GM21360 (cell line): ENCODE data around the gene OR2V2.
"Not testable (repeated sequence)": the region's sequence is repeated elsewhere in the genome, so short reads cannot be mapped to it uniquely, and the experiment has no call there.

ENCODE experiments used
- ATAC-seq: cut with Tn5 transposase; IDR thresholded peaks from one replicate; pipeline ENCODE4 v1.9.1; 2021; ENCODE audit warnings: mild to moderate bottlenecking, moderate library complexity; ENCODE audit not compliant: unreplicated experiment

Gene OR2V2, protein sequence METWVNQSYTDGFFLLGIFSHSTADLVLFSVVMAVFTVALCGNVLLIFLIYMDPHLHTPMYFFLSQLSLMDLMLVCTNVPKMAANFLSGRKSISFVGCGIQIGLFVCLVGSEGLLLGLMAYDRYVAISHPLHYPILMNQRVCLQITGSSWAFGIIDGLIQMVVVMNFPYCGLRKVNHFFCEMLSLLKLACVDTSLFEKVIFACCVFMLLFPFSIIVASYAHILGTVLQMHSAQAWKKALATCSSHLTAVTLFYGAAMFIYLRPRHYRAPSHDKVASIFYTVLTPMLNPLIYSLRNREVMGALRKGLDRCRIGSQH

DNA sequence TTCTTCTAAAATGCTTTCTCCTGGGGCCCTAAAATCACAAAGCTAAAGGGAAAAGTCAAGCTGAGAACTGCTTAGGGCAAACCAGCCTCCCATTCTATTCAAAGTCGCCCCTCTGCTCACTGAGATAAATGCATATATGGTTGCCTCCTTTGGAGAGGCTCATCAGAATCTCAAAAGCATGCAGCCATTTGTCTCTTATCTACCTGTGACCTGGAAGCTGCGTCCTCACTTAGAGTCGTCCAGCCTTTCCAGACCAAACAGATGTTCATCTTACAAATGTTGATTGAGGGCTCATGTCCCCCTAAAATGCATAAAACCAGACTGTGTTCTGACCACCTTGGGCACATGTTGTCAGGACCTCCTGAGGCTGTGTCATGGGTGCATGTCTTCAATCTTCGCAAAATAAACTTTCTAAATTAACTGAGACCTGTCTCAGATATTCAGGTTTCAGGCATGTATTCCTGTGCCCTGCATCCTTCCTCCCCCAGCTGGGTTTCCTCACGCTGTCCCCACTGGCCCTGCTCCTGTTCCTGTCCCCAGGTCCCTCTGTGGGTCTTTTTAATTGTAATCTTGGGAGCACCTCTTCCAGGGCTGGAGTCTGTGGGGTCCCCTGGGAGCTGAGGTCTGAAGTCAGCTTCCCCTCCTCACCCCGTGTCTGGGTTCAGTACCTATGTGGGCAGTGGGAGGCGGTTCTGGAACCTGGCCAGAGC lies at the start of gene OR2V2:
Gene OR2V2 (plus strand): TSS at position 660 of the 710 bp plus-strand sequence. CDS start 7,357 bp downstream, outside the sequence.
- ATAC-seq: not testable (repeated sequence)

DNA sequence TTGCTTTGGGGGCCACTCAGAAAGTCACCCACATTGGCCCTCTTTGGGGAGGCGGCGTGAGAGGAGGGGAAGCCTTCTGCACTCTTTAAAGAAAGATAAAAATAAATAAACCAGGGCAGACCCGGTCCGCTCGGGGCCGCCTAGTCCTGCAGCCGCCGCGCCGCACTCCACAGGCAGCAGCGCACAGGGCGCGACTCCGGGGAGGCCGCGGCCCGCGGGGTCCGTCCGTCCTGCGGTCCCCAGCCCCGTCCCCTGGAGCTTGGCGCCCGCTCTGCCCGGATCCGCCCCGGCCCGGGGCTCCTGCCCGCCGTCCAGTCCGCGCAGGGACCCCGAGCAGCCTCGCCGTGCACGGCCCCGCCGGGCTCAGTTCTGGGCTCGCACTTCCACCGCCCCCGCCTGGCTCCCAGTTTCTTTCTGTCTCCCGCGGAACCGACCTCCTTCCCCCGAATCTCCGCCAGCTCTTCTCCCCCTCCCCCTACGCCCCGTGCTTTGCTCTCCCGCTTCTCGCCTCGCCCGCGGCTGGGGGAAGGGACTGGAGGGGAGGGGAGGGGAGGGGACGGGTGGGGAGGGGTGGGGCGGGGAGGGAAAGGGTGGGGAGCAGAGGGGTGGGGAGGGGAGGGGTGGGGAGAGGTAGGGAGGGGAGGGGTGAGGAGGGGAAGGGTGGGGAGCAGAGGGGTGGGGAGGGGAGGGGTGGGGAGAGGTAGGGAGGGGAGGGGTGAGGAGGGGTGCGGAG lies 49.5 kb upstream of the OR2V2 start:
- ATAC-seq: not testable (repeated sequence)

DNA sequence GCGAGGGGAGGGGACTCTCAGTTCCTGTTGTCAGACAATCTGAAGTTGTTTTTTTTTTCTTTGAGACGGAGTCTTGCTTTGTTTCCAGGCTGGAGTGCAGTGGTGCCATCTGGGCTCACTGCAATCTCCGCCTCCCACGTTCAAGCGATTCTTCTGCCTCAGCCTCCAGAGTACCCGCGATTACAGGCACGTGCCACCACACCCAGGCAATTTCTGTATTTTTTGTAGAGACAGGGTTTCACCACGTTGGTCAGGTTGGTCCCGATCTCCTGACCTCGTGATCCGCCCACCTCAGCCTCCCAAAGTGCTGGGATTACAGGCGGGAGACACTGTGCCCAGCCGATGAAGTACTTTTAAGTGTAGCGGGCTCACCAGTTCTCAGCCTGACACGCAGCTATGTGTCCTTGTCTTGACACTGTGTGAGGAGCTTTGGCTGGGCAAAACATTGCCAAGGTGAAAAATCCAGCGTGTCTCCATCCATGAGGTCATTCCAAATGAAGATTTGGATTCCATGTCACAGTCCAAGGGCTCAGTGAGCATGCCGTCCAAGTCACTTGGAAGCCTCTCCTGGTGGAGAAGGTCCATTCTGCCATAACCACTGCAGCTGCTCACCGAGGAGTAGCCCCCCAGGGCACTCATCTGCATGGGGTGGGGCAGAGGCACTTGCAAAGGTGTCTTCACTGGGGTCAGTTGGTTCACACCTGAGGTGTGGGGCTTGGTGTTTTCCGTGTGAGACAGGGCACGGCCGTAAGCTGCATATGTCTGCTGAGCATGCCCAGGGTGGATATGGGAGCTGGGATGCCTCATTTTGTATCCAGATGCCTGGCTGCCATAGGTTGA lies 48.4 kb upstream of the OR2V2 start:
- no peak for ATAC-seq

DNA sequence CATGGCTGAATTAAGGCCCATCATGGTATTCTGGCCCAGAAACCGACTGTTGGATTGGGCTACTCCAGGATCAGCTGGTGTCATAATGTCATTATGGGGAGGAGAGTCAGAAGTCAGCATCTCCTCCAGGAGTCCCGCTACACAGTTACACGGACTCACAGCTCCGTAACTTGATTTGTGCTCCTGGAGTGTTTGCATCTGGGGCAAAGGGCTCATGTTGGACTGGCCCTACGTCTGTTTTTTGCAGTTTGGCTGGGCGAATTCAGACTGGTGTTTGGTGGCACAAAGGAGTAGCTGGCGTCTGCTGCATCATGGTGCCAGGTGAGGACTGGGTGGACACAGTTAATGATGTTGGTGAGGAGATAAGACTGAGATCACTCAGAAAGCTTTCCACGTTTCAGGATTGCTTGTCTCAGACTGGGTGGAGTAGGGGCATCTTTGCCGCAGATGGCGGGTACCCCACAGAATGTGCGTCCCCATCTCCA lies 47.7 kb upstream of the OR2V2 start:
- ATAC-seq: no peak

DNA sequence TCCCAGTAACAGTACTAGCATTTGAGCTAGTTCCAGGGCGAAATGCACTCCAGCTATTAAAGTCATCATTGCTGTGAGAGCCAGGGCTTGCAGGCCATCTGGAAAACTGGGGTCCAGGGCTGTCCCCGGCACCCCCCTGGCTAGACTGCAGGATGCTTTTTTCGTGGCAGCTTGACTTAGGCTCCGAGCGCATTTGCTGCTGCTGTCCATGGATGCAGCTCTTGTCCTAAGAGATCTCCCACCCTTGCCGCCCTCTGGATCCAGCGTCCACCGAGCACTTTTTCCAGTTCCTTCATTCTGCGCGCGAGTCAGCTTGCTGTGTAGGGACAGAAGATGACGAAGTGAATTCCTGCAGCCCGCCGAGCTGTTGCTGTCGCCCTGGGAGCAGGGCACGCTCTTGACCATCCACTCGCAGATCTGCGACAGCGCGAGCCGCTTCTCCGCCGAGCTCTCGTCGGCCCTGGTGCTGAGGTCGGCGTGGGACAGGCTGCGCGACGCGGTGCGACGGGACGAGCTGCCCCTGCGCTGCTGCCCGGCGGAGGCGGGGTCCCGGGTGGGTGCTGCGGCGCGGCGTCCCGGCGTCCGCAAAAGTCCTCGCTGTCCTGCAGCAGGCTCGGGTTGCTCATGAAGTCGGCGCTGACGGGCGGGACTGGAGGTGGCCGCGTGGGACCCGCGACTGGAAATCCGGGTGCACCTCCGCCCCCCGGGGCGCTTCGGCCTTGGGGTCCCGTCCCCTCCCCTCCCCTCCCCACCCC lies 47.1 kb upstream of the OR2V2 start:
- ATAC-seq: no peak

DNA sequence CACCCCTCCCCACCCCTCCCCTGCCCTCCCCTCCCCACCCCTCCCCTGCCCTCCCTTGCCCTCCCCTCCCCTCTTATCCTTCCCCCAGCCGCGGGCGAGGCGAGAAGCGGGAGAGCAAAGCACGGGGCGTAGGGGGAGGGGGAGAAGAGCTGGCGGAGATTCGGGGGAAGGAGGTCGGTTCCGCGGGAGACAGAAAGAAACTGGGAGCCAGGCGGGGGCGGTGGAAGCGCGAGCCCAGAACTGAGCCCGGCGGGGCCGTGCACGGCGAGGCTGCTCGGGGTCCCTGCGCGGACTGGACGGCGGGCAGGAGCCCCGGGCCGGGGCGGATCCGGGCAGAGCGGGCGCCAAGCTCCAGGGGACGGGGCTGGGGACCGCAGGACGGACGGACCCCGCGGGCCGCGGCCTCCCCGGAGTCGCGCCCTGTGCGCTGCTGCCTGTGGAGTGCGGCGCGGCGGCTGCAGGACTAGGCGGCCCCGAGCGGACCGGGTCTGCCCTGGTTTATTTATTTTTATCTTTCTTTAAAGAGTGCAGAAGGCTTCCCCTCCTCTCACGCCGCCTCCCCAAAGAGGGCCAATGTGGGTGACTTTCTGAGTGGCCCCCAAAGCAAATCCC lies 46.2 kb upstream of the OR2V2 start:
- ATAC-seq: not testable (repeated sequence)

DNA sequence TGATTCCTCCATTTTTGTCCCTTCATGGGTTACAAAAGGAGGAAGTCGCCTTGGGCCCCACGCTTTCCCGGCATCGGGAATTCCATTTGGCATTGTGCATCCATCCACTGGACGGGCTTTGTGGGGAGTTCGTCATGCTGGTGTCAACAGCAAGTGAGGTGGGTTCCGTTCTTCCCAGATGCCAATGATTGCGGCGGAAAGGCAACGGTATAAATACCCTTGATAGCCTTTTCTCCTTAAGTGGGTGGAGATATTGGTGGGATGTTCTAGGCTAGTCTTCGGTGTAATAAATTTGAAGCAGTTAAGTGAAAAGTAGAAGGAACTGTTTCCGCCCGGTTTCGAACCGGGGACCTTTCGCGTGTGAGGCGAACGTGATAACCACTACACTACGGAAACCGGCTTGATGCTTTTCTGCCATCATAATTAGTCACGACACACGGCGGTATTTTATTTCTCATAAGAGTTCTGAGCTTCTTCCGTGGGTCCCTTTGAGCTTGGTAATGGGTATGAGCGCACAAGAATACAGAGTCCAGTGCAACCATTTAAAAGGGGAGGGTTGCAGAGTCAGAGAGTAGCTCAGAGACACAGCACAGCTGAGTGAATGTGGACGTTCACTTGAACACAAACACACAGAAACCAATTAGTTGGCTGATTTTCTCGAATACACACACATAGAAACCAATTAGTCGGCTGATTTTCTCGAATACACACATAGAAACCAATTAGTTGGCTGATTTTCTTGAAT lies 45.3 kb upstream of the OR2V2 start:
- not testable (repeated sequence) for ATAC-seq

DNA sequence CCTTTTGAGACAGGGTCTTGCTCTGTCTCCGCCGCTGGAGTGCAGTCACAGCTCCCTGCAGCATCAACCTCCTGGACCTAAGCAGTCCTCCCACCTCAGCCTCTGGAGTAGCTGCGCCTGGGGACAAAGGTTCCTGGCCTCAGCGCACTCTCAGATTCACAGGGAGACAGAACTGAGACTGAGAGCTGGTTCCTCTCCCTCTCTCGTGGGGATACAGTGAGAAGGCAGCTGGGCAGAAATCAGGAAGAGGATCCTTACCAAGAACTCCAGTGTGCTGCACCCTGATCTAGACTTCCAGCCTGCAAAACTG lies 43.2 kb upstream of the OR2V2 start:
- not testable (repeated sequence) for ATAC-seq

DNA sequence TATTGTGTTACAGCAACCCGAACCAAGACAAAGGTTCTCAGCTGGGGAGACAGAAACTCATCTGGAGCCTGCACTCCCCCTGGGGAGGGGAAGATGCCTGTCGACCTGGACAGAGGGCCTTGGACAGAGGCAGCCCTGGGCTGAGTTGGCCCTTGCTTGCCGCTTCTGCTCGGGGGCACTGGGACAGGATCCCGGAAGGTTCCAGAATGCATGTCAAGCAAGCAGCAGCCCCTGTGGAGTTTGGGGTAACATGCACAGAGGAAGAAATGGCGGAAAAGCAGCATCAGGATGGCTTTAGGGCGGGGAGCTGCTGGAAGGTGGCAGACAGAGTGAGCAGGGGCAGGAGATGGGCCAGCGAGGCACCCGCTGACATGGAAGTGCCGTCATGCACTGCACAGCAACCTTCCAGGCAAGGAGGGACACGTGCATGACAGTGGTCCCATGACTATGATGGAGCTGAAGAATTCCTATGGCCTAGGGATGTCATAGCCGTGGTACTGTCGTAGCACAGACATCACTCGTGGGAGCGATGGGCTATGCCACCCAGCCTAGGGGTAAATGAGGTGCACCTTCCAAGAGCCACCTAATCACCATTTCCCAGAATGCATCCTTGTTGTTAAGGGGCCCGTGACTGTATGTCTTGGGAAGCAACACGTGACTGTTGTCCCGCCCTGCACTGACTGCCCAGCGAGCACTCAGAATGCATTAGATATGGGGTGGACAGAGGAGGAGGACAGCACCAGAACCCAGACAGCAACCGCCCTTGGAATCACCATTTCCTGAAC lies 42.6 kb upstream of the OR2V2 start:
- ATAC-seq: not testable (repeated sequence)

DNA sequence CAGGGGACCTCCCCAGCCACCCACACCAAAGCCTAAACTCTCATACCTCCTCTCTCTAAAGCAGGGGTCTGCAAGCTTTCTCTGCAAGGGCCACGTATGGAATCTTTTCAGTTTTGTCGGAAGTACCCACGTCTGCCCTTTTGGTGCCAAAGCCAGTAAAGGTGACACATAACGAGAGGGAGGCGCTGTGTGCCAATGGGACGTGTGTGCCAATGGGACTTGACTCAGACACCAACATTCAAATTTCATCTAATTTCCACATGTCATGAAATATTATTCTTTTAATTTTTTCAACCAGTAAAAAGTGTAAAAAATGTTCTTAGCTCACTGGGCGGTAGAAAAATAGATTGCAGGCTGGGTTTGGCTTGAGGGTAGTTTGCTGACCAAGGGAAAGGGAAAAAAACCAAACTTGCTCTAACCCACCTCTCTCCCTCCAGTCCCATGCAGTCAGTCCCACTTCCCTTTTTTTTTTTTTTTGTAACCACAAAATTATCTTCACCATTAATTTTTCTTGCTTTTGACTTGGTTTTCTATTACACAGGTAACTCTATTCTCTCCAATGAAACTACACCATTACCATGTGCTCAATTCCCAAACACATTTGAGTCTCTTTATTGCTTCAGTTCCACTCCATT lies 41.9 kb upstream of the OR2V2 start:
- no peak for ATAC-seq

DNA sequence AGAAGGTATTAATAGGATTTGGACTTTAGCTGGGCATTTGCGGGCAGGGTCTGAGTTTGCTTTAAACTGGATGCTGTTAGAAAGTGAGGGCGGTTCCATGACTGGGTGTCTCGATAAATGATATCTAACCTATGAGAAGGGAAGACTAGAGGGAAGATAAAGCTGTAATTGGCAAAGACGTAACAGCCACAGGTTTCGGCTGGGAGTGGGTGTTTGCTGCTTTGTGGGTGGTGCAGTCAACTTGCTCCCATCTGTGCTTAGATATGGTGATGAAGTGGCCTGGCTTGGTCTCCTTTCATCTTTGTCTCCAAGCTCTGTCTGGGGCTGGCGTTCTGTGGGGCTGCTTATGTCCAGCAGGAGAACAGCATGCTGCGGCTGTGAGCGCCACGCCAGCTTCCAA lies 39.7 kb upstream of the OR2V2 start:
- ATAC-seq: no peak

DNA sequence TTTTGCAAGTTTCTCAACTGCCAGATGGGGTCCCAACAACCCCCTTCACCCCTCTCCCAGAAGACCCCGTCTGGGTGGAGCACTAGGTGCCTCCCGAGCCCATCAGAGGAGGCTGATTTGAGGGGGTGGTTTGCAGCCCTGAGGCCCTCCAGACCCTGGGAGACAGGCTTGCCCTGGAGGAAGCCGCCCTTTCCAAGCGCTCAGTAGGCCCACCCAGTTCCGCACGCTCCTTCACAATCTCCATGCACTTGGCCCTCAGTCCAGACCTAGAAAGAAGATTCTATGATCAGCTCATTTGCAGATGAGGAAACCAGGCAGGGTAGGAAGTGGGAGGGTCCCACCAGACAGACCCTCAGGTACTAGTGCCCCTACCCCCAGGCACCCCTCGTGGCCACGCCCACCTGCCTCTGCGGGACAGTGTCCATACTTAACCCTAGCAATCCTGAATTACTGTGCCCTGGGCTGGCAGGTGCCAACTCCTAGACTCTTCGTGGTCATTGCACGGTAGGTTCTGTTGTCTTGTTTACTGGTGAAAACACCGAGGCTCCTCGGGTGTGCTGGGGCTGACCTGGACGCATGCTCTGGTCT lies 38.7 kb upstream of the OR2V2 start:
- no peak for ATAC-seq

DNA sequence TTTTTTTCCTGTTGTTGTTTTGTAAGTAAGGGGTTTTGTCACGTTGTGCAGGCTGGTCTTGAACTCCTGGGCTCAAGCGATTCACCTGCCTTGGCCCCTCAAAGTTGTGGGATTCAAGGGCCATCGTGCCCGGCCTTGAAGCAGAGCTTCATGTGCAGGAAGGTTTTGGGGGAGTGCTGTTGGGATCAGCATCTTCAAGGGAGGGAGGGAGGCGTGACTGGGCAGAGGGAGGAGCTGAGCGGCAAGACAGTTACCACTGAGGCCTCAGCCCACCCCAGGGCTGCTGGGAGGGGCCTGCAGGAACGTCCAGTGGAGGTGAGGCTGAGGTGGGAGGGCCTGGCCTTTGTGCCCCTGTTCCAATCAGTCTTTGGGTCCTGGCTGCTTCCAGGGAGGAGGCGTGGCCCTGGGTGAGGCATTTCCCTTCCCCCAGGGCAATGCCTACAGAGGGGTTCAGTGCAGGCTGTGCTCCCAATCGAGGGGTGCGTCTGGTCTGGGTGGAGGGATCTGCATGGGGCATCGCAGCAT lies 37.8 kb upstream of the OR2V2 start:
- ATAC-seq: no peak

DNA sequence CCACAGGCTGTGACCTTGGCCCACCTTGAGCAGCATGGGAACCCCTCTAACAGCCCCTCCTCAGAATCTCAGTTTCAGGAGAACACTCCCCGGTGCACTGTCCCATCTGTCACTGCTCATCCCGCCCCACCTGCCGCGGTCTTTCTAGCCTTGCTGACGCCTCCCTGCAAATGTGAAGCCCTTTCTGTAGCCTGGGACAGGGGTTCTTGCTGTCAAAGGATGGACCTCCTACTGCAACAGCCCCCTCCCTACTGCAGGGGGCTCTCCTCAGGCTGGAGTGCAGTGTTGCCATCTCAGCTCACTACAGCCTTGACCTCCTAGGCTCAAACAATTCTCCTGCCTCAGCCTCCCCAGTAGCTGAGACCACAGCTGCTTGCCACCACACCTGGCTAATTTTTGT lies 36.4 kb upstream of the OR2V2 start:
- ATAC-seq: no peak

DNA sequence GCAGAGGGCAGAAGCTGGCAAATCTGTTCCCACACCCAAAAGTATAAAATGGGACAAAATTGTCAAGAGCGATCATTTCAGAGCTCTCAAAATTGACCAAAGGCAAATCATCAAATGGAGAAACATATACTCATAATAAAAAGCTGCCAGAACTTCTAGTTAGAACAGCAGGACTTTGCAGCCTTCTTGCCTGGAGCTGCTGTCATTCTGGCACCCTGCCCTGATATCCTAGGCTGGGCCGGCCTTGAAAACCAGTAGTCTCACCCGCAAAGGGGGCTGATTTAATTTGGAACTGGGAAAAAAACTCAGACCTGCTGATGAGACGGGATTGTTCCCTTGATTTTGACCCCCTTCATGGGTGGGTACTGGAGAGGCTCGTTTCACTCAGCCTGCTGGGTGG lies 34.9 kb upstream of the OR2V2 start:
- no peak for ATAC-seq

DNA sequence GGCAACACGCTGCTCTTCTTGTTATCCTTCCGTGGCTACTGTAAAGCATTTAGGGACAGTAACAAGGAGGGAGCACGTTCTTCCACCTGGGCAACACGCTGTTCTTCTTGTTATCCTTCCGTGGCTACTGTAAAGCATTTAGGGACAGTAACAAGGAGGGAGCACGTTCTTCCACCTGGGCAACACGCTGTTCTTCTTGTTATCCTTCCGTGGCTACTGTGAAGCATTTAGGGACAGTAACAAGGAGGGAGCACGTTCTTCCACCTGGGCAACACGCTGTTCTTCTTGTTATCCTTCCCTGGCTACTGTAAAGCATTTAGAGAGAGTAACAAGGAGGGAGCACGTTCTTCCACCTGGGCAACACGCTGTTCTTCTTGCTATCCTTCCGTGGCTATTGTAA lies 33.8 kb upstream of the OR2V2 start:
- ATAC-seq: not testable (repeated sequence)

DNA sequence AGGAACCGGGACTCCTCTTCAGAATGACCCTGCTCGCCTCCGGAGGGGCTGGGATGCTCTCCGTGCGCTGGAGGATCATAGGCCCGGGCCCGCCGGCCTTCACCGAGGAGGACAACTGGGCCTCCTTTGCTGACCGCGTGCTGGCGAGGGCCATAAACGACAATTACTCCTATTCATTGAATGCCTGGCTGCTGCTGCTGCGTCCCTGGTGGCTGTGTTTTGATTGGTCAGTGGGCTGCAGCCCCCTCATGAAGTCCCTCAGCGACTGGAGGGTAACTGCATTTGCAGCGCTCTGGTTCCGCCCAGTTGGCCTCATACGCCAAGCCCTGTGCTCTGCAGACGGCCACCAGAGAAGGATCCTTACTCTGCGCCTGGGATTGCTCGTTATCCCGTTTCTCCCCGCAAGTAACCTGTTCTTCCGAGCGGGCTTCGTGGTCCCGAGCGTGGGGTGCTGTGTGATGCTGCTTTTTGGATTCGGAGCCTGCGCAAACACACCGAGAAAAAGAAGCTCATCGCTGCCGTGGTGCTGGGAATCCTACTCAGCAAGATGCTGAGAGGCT lies 33.0 kb upstream of the OR2V2 start:
- no peak for ATAC-seq
